Neural cell (in vitro differentiated cells): Measurements from ENCODE around the gene POLR1G. TPM values are rescaled to one million over a fixed set of nuclear protein-coding genes. Genes with fewer than 3 reads are reported as not detected.

ENCODE experiments used
- H2AFZ ChIP-seq: fragments of 200-600, 300-800 bp; sonication (generic), shearing (Covaris generic); 2 replicates; pipeline ENCODE4 v1.6.0; 2014; ENCODE audit warnings: low read depth, mild to moderate bottlenecking, antibody characterized with exemption, low read length, moderate library complexity
- H3F3A ChIP-seq: fragments of 200-600 bp; shearing (Covaris generic); 2 replicates; pipeline ENCODE4 v1.6.1; 2016; ENCODE audit warnings: mild to moderate bottlenecking, moderate library complexity, mixed read lengths, antibody characterized with exemption, low read length; ENCODE audit not compliant: insufficient read depth, poor library complexity, severe bottlenecking
- H3K27ac ChIP-seq: fragments of 200-600, 300-800 bp; sonication (generic), shearing (Covaris generic); 2 replicates; pipeline ENCODE4 v1.5.1; 2014; ENCODE audit warnings: mild to moderate bottlenecking, low read length, moderate library complexity
- H3K27me3 ChIP-seq: fragments of 300-800, 200-600 bp; sonication (generic), shearing (Covaris generic); 2 replicates; pipeline ENCODE4 v1.6.0; 2014; ENCODE audit warnings: mild to moderate bottlenecking, low read depth, low read length, moderate library complexity; ENCODE audit not compliant: insufficient read depth
- H3K36me3 ChIP-seq: fragments of 300-800, 200-600 bp; sonication (generic), shearing (Covaris generic); 2 replicates; pipeline ENCODE4 v1.5.1; 2014; ENCODE audit warnings: mild to moderate bottlenecking, antibody characterized with exemption, low read length, moderate library complexity; ENCODE audit not compliant: insufficient read depth
- H3K4me2 ChIP-seq: fragments of 300-800, 200-600 bp; sonication (generic), shearing (Covaris generic); 2 replicates; pipeline ENCODE4 v1.6.0; 2014; ENCODE audit warnings: mild to moderate bottlenecking, low read length
- H3K4me3 ChIP-seq: fragments of 300-800, 200-600 bp; sonication (generic), shearing (Covaris generic); 2 replicates; pipeline ENCODE4 v1.5.1; 2014; ENCODE audit warnings: mild to moderate bottlenecking, low read length, moderate library complexity
- H3K79me2 ChIP-seq: fragments of 200-600 bp; shearing (Covaris generic); replicated peaks from 2 replicates; pipeline ENCODE4 v1.6.0; 2014; ENCODE audit warnings: mild to moderate bottlenecking, low read length, moderate library complexity; ENCODE audit not compliant: insufficient read depth
- H3K9ac ChIP-seq: fragments of 300-800, 200-600 bp; sonication (generic), shearing (Covaris generic); 2 replicates; pipeline ENCODE4 v1.6.1; 2016; ENCODE audit warnings: mild to moderate bottlenecking, low read length, mixed read lengths
- H3K9me2 ChIP-seq: fragments of 200-600 bp; shearing (Covaris generic); 2 replicates; pipeline ENCODE4 v1.6.1; 2016; ENCODE audit warnings: mild to moderate bottlenecking, low read length, mixed read lengths; ENCODE audit not compliant: insufficient read depth
- H3K9me3 ChIP-seq: fragments of 200-600, 300-800 bp; sonication (generic), shearing (Covaris generic); 2 replicates; pipeline ENCODE4 v1.6.1; 2016; ENCODE audit warnings: mild to moderate bottlenecking, mixed run types, low read length, moderate library complexity, mixed read lengths
- H4K20me1 ChIP-seq: fragments of 200-600 bp; shearing (Covaris generic); 2 replicates; pipeline ENCODE4 v1.6.1; 2016; ENCODE audit warnings: mild to moderate bottlenecking, mixed run types; ENCODE audit not compliant: insufficient read depth
- EP300 ChIP-seq: fragments of 450-650 bp; conservative IDR thresholded peaks from 2 replicates; pipeline ENCODE4 v1.6.1; 2014; ENCODE audit warnings: antibody characterized with exemption, mild to moderate bottlenecking, moderate library complexity; ENCODE audit not compliant: poor library complexity, severe bottlenecking
- EZH2 ChIP-seq: fragments of 200-600, 300-800 bp; shearing (Covaris generic), sonication (generic); IDR thresholded peaks from 2 replicates; pipeline ENCODE4 v1.6.1; 2014; ENCODE audit warnings: antibody characterized with exemption, low read length, borderline replicate concordance, mild to moderate bottlenecking; ENCODE audit not compliant: insufficient read depth, poor library complexity, severe bottlenecking
- MXI1 ChIP-seq: fragments of 450-650 bp; conservative IDR thresholded peaks from 2 replicates; pipeline ENCODE4 v1.6.1; 2014; ENCODE audit warnings: antibody characterized with exemption, mild to moderate bottlenecking; ENCODE audit not compliant: poor library complexity, severe bottlenecking
- POLR2AphosphoS5 ChIP-seq: IDR thresholded peaks from 2 replicates; pipeline ENCODE4 v1.6.1; 2012
- RAD21 ChIP-seq: fragments of 450-650 bp; conservative IDR thresholded peaks from 2 replicates; pipeline ENCODE4 v1.6.1; 2014; ENCODE audit warnings: antibody characterized with exemption, mild to moderate bottlenecking, moderate library complexity
- SMC3 ChIP-seq: fragments of 450-650 bp; conservative IDR thresholded peaks from 2 replicates; pipeline ENCODE4 v1.6.1; 2014; ENCODE audit warnings: antibody characterized with exemption, mild to moderate bottlenecking, moderate library complexity; ENCODE audit not compliant: poor library complexity
- TAF1 ChIP-seq: IDR thresholded peaks from 2 replicates; pipeline ENCODE4 v1.6.1; 2012; ENCODE audit warnings: low read depth
- polyA plus RNA-seq: library from polyadenylated mRNA; depleted of rRNA; stranded (reverse); fragments of >200 nt; gene quantifications from 2 replicates; pipeline ENCODE4 v1.2.3, GENCODE V29; 2014
- TF ChIP-seq, protein P1 (sequence below): IDR thresholded peaks from 2 replicates; pipeline ENCODE4 v1.6.1; 2012; ENCODE audit warnings: borderline replicate concordance
- TF ChIP-seq, protein P2 (sequence below): fragments of 450-650 bp; IDR thresholded peaks from 2 replicates; pipeline ENCODE4 v1.5.1; 2014; ENCODE audit warnings: antibody characterized with exemption, mild to moderate bottlenecking, moderate library complexity; ENCODE audit not compliant: poor library complexity, severe bottlenecking

The POLR1G gene
- polyA plus RNA-seq, 1 donor from 2014 or later = 2.4 TPM

DNA sequence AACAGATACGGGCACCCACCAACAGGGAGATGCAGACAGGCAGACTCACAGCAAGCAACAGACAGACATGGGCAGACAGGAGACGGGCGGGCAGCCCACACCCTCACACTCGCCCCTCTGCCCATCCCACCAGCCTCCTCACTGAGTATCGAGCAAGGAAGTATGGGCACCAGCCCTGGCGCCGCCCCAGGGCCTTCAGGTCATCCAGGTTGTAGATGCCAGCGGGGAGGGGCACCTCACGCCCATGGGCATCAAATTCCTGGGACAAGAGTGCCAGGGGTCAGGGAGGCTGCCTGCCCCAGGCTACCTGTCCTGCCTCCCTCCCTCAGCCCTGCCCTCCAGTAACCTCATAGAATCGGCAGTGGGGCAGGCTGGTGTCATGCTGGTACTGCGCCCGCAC is 41.7 kb upstream of the POLR1G start:
- Histone ChIP-seq H3K36me3 (no peaks in the 10 kb centered on the region), H3K4me2 (no peak overlapping the region)

DNA sequence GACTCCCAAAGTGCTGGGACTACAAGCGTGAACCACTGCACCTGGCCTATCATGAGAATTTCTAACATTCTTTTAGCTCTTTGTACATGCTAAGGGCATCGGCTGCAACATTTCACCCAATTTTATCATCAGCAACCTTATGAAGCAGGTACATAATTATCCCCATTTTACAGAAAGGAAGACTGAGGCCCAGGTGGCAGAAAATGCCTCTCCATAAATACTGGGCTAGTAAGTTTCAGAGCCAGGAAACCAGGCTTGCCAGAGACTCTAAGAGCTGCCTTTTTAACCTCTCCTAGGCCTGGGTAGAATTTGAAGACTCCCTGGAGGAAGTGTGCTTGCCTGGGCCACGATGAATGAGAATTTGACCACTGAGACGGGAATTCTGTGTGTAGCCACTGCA is 38.3 kb upstream of the POLR1G start:
- H4K20me1 ChIP-seq = no peaks in the 10 kb centered on the region
- TF ChIP-seq TAF1 (no peak), EZH2 (no peak), EP300 (no peak), RAD21 (no peak), MXI1 (no peak), POLR2AphosphoS5 (no peak), SMC3 (no peak)
- TF ChIP-seq, protein P1, sequence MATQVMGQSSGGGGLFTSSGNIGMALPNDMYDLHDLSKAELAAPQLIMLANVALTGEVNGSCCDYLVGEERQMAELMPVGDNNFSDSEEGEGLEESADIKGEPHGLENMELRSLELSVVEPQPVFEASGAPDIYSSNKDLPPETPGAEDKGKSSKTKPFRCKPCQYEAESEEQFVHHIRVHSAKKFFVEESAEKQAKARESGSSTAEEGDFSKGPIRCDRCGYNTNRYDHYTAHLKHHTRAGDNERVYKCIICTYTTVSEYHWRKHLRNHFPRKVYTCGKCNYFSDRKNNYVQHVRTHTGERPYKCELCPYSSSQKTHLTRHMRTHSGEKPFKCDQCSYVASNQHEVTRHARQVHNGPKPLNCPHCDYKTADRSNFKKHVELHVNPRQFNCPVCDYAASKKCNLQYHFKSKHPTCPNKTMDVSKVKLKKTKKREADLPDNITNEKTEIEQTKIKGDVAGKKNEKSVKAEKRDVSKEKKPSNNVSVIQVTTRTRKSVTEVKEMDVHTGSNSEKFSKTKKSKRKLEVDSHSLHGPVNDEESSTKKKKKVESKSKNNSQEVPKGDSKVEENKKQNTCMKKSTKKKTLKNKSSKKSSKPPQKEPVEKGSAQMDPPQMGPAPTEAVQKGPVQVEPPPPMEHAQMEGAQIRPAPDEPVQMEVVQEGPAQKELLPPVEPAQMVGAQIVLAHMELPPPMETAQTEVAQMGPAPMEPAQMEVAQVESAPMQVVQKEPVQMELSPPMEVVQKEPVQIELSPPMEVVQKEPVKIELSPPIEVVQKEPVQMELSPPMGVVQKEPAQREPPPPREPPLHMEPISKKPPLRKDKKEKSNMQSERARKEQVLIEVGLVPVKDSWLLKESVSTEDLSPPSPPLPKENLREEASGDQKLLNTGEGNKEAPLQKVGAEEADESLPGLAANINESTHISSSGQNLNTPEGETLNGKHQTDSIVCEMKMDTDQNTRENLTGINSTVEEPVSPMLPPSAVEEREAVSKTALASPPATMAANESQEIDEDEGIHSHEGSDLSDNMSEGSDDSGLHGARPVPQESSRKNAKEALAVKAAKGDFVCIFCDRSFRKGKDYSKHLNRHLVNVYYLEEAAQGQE = no peak
- TF ChIP-seq, protein P2, sequence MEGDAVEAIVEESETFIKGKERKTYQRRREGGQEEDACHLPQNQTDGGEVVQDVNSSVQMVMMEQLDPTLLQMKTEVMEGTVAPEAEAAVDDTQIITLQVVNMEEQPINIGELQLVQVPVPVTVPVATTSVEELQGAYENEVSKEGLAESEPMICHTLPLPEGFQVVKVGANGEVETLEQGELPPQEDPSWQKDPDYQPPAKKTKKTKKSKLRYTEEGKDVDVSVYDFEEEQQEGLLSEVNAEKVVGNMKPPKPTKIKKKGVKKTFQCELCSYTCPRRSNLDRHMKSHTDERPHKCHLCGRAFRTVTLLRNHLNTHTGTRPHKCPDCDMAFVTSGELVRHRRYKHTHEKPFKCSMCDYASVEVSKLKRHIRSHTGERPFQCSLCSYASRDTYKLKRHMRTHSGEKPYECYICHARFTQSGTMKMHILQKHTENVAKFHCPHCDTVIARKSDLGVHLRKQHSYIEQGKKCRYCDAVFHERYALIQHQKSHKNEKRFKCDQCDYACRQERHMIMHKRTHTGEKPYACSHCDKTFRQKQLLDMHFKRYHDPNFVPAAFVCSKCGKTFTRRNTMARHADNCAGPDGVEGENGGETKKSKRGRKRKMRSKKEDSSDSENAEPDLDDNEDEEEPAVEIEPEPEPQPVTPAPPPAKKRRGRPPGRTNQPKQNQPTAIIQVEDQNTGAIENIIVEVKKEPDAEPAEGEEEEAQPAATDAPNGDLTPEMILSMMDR = no peak
- H3F3A ChIP-seq = no peaks in the 10 kb centered on the region
- no peaks in the 10 kb centered on the region for H3K9me3 ChIP-seq
- no peak overlapping the region for H2AFZ ChIP-seq
- no peak overlapping the region for H3K4me2 ChIP-seq
- no peaks in the 10 kb centered on the region for H3K27me3 ChIP-seq
- H3K79me2 ChIP-seq = peaks cover 8% of the 10 kb centered on the region
- H3K9me2 ChIP-seq = no peaks in the 10 kb centered on the region
- no peak overlapping the region for H3K4me3 ChIP-seq
- no peak overlapping the region for H3K27ac ChIP-seq
- no peak overlapping the region for H3K9ac ChIP-seq
- H3K36me3 ChIP-seq = no peaks in the 10 kb centered on the region

More for the DNA sequence above, 41.7 kb upstream of the POLR1G start:
- Histone ChIP-seq H3K79me2 (peaks cover 4% of the 10 kb centered on the region), H3F3A (no peaks in the 10 kb centered on the region), H3K27ac (no peak overlapping the region), H3K9me2 (no peaks in the 10 kb centered on the region), H3K9ac (no peak overlapping the region), H3K9me3 (no peaks in the 10 kb centered on the region), H3K27me3 (no peaks in the 10 kb centered on the region), H4K20me1 (no peaks in the 10 kb centered on the region), H3K4me3 (no peak overlapping the region), H2AFZ (no peak overlapping the region)
- no peak for TF ChIP-seq MXI1
- TF ChIP-seq RAD21 = no peak
- no peak for TF ChIP-seq EP300
- no peak for TF ChIP-seq SMC3
- TF ChIP-seq TAF1 = no peak
- TF ChIP-seq, protein P2 = no peak
- no peak for TF ChIP-seq EZH2
- TF ChIP-seq, protein P1 = no peak
- no peak for TF ChIP-seq POLR2AphosphoS5
